ENCODE results near the gene CIT.

DNA sequence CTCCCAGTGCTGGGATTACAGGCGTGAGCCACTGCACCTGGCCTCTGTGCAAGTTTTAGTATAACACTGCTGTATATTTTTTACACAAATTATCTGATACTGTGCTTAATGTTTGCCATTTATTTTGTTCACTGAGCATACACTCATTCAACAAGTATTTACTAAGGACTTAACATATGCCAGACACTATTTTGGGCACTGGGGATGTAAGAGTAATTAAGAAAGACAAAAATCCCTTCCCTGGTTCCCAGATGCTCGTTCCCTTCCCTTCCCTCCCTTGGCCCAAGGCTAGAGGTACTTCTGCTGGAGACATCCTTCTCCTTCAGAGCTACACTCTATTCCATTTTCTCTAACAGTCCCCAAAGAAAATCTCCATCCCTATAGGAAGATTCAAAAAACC is 12.5 kb downstream of the CIT start:
- TF ChIP-seq, protein P1, sequence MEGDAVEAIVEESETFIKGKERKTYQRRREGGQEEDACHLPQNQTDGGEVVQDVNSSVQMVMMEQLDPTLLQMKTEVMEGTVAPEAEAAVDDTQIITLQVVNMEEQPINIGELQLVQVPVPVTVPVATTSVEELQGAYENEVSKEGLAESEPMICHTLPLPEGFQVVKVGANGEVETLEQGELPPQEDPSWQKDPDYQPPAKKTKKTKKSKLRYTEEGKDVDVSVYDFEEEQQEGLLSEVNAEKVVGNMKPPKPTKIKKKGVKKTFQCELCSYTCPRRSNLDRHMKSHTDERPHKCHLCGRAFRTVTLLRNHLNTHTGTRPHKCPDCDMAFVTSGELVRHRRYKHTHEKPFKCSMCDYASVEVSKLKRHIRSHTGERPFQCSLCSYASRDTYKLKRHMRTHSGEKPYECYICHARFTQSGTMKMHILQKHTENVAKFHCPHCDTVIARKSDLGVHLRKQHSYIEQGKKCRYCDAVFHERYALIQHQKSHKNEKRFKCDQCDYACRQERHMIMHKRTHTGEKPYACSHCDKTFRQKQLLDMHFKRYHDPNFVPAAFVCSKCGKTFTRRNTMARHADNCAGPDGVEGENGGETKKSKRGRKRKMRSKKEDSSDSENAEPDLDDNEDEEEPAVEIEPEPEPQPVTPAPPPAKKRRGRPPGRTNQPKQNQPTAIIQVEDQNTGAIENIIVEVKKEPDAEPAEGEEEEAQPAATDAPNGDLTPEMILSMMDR (IDR thresholded peaks at IDR 0.05) = no peak
- TF ChIP-seq POLR2A (IDR thresholded peaks at IDR 0.05) = no peak

Measured in body of pancreas (tissue), 4 donors.